ENCODE data around the gene NRXN3. TPM values are rescaled to one million over a fixed set of nuclear protein-coding genes. Genes with fewer than 3 reads are reported as not detected.

The NRXN3 gene
- total RNA-seq, 1 donor from 2014 or later: 1.6 TPM

- no peak for TF ChIP-seq CTCF (IDR thresholded peaks at IDR 0.05; ENCODE audit: insufficient read depth, low read length, poor library complexity, severe bottlenecking)
- H3K36me3 ChIP-seq (ENCODE audit: control insufficient read depth, insufficient read depth, low read length): no peaks in the 10 kb centered on the region
- no peak overlapping the region for H3K4me3 ChIP-seq (ENCODE audit: low read depth, low read length)
- no peaks in the 10 kb centered on the region for H3K27me3 ChIP-seq (ENCODE audit: control insufficient read depth, insufficient read depth, low read length)
- no peak for DNase-seq (ENCODE audit: low read depth)
These were observed 1027.3 kb downstream of the NRXN3 start for GRCh38 chr14:79197516-79197915.

GRCh38 chr14:79199217-79199616 lies 1029.0 kb downstream of the NRXN3 start:
- no peak overlapping the region for H3K4me3 ChIP-seq (ENCODE audit: low read depth, low read length)
- H3K27me3 ChIP-seq (ENCODE audit: control insufficient read depth, insufficient read depth, low read length): no peaks in the 10 kb centered on the region
- no peak for TF ChIP-seq CTCF (IDR thresholded peaks at IDR 0.05; ENCODE audit: insufficient read depth, low read length, poor library complexity, severe bottlenecking)
- no peak for DNase-seq (ENCODE audit: low read depth)
- no peaks in the 10 kb centered on the region for H3K36me3 ChIP-seq (ENCODE audit: control insufficient read depth, insufficient read depth, low read length)

GRCh38 chr14:79201564-79202207 lies 1031.5 kb downstream of the NRXN3 start:
- Histone ChIP-seq H3K27me3 (ENCODE audit: control insufficient read depth, insufficient read depth, low read length) (no peaks in the 10 kb centered on the region), H3K4me3 (ENCODE audit: low read depth, low read length) (no peak overlapping the region), H3K36me3 (ENCODE audit: control insufficient read depth, insufficient read depth, low read length) (no peaks in the 10 kb centered on the region)
- DNase-seq (ENCODE audit: low read depth): no peak
- TF ChIP-seq CTCF (IDR thresholded peaks at IDR 0.05; ENCODE audit: insufficient read depth, low read length, poor library complexity, severe bottlenecking): no peak

GRCh38 chr14:79204591-79204990 lies 1034.4 kb downstream of the NRXN3 start:
- no peak for TF ChIP-seq CTCF (IDR thresholded peaks at IDR 0.05; ENCODE audit: insufficient read depth, low read length, poor library complexity, severe bottlenecking)
- Histone ChIP-seq H3K27me3 (ENCODE audit: control insufficient read depth, insufficient read depth, low read length) (no peaks in the 10 kb centered on the region), H3K36me3 (ENCODE audit: control insufficient read depth, insufficient read depth, low read length) (no peaks in the 10 kb centered on the region), H3K4me3 (ENCODE audit: low read depth, low read length) (no peak overlapping the region)
- no peak for DNase-seq (ENCODE audit: low read depth)

GRCh38 chr14:79209418-79209817 lies 1039.2 kb downstream of the NRXN3 start:
- Histone ChIP-seq H3K27me3 (ENCODE audit: control insufficient read depth, insufficient read depth, low read length) (no peaks in the 10 kb centered on the region), H3K36me3 (ENCODE audit: control insufficient read depth, insufficient read depth, low read length) (no peaks in the 10 kb centered on the region)

More at GRCh38 chr14:79209418-79209817, 1039.2 kb downstream of the NRXN3 start:
- DNase-seq (ENCODE audit: low read depth): no peak
- no peak overlapping the region for H3K4me3 ChIP-seq (ENCODE audit: low read depth, low read length)
- TF ChIP-seq CTCF (IDR thresholded peaks at IDR 0.05; ENCODE audit: insufficient read depth, low read length, poor library complexity, severe bottlenecking): no peak
